H1 (cell line): ENCODE data around the gene DENND2D. TPM values are rescaled to one million over a fixed set of nuclear protein-coding genes. Genes with fewer than 3 reads are reported as not detected.

Experiments
- BACH1 ChIP-seq: IDR thresholded peaks from 2 replicates; pipeline ENCODE4 v1.6.1; 2012; ENCODE audit warnings: low read length, improper control_type of control experiment
- BRCA1 ChIP-seq: IDR thresholded peaks from 2 replicates; pipeline ENCODE4 v1.6.1; 2012; ENCODE audit warnings: low read depth, low read length, improper control_type of control experiment
- CTCF ChIP-seq, 3 experiments: IDR thresholded peaks; 1 replicate in 2 of 3; 2 replicates in 1 of 3; pipeline versions ENCODE4 v1.5.1 to v1.6.1; 2011; ENCODE audit warnings: low read length in 3 of 3, mild to moderate bottlenecking in 3 of 3, inconsistent platforms in 2 of 3, low read depth in 1 of 3, moderate library complexity in 1 of 3; ENCODE audit not compliant: insufficient read depth in 1 of 3; ENCODE audit errors: control extremely low read depth in 1 of 3
- E2F6 ChIP-seq: IDR thresholded peaks from 2 replicates; pipeline ENCODE4 v1.6.1; 2012; ENCODE audit warnings: inconsistent platforms
- EP300 ChIP-seq, 2 experiments: IDR thresholded peaks; 1 replicate in 1 of 2; 2 replicates in 1 of 2; pipeline ENCODE4 v1.6.1; 2011 to 2012; ENCODE audit warnings: low read depth in 2 of 2, low read length in 2 of 2, mild to moderate bottlenecking in 2 of 2, borderline replicate concordance in 1 of 2, inconsistent platforms in 1 of 2, moderate library complexity in 1 of 2
- EZH2 ChIP-seq: fragments of 200-600 bp; sonication (generic); IDR thresholded peaks from 2 replicates; pipeline ENCODE4 v1.7.1; 2012; ENCODE audit warnings: low read depth, mild to moderate bottlenecking, moderate library complexity, low read length, inconsistent platforms; ENCODE audit not compliant: severe bottlenecking
- MAFK ChIP-seq: IDR thresholded peaks from 2 replicates; pipeline ENCODE4 v1.6.1; 2012; ENCODE audit warnings: low read depth, mild to moderate bottlenecking, improper control_type of control experiment, low read length
- MAX ChIP-seq: IDR thresholded peaks from 2 replicates; pipeline ENCODE4 v1.6.1; 2012; ENCODE audit warnings: inconsistent platforms
- RAD21 ChIP-seq, 2 experiments: IDR thresholded peaks in 1 of 2; conservative IDR thresholded peaks in 1 of 2; 2 replicates each; pipeline ENCODE4 v1.6.1; 2011; ENCODE audit warnings: low read depth in 2 of 2, low read length in 2 of 2, improper control_type of control experiment in 1 of 2, inconsistent platforms in 1 of 2, mild to moderate bottlenecking in 1 of 2, moderate library complexity in 1 of 2
- RFX5 ChIP-seq: IDR thresholded peaks from 2 replicates; pipeline ENCODE4 v1.6.1; 2011; ENCODE audit warnings: low read depth, low read length, improper control_type of control experiment, borderline replicate concordance
- SIRT6 ChIP-seq: IDR thresholded peaks from one replicate; pipeline ENCODE4 v1.7.1; 2012; ENCODE audit warnings: low read length, inconsistent platforms
- SP2 ChIP-seq: IDR thresholded peaks from 2 replicates; pipeline ENCODE4 v1.6.1; 2012; ENCODE audit warnings: mild to moderate bottlenecking, low read length, inconsistent platforms
- SP4 ChIP-seq: IDR thresholded peaks from 2 replicates; pipeline ENCODE4 v1.6.1; 2012; ENCODE audit warnings: low read length, inconsistent platforms
- TAF1 ChIP-seq: IDR thresholded peaks from 2 replicates; pipeline ENCODE4 v1.6.1; 2011; ENCODE audit warnings: mild to moderate bottlenecking, low read depth, low read length
- USF2 ChIP-seq: IDR thresholded peaks from 2 replicates; pipeline ENCODE4 v1.6.1; 2011; ENCODE audit warnings: low read length, improper control_type of control experiment
- polyA plus RNA-seq, 7 experiments: library from polyadenylated mRNA; depleted of rRNA in 3 of 7; stranded (reverse) in 5 of 7; unstranded in 2 of 7; fragments of >200 nt in 5 of 7; fragments of 200-250 nt in 2 of 7; gene quantifications; 1 replicate in 5 of 7; 2 replicates in 1 of 7; 4 replicates in 1 of 7; pipeline versions ENCODE4 v1.2.1 to v1.2.3, GENCODE V29; 2011 to 2013; ENCODE audit warnings: missing spikeins in 2 of 7, mixed read lengths in 2 of 7
- total RNA-seq: library from RNA; stranded (reverse); fragmentation: NEBNext Ultra II Directional; extraction: Animal tissue kit (Norgen Biotek cat#: 25700); gene quantifications from 2 replicates; pipeline ENCODE4 v1.2.1, GENCODE V29; 2021

The DENND2D gene
- total and polyA plus RNA-seq, 2 of the 8 experiments (the other 6 are each of a cell fraction or from before 2014, with no cell fraction given): 0.58 to 1.6 TPM

- TF ChIP-seq EZH2: no peak
- TF ChIP-seq RFX5: no peak
- no peak for TF ChIP-seq SIRT6
- no peak for TF ChIP-seq RAD21 (IDR thresholded peaks at IDR 0.05 in 1 of 2, conservative IDR thresholded peaks at IDR 0.05 in 1 of 2; ENCODE audit: low read depth in 2 of 2, low read length in 2 of 2)
- TF ChIP-seq CTCF (IDR thresholded peaks at IDR 0.05; ENCODE audit: control extremely low read depth in 1 of 3, insufficient read depth in 1 of 3, low read depth in 1 of 3, low read length in 3 of 3): no peak
- no peak for TF ChIP-seq BRCA1
- no peak; the same call in 1 of the 2 replicates for TF ChIP-seq MAX
- TF ChIP-seq BACH1: no peak
- no peak for TF ChIP-seq EP300 (IDR thresholded peaks at IDR 0.05; ENCODE audit: borderline replicate concordance in 1 of 2, low read depth in 2 of 2, low read length in 2 of 2)
- peak; percentile 83 for TF ChIP-seq TAF1
- no peak for TF ChIP-seq USF2
- TF ChIP-seq E2F6: no peak
- no peak for TF ChIP-seq MAFK
- TF ChIP-seq SP4: no peak
- TF ChIP-seq SP2: no peak
Measured at GRCh38 chr1:111139956-111140679, 60.3 kb downstream of the DENND2D start, which contains the start of the genes CEPT1 and DRAM2 (continued).
